ENCODE data around the gene CCSER2. TPM values are rescaled to one million over a fixed set of nuclear protein-coding genes. Genes with fewer than 3 reads are reported as not detected.

CCSER2 gene
- polyA plus RNA-seq, 2 of the 4 experiments (the other 2 are of a cell fraction) = 9.2 to 28.2 TPM

- TF ChIP-seq POLR2AphosphoS2 (conservative IDR thresholded peaks at IDR 0.05; ENCODE audit: low read length) (no peak), EHF (CRISPR knock-in tag; IDR thresholded peaks at IDR 0.05) (no peak)
Measured at GRCh38 chr10:84423719-84424118, 95.3 kb downstream of the CCSER2 start (continued).

GRCh38 chr10:84424731-84425167 lies 96.4 kb downstream of the CCSER2 start:
- ATAC-seq (peak; percentile 89 to 96), DNase-seq (ENCODE audit: low read depth in 1 of 2, low spot score in 1 of 2) (peak in 1 of 2 experiments; percentile 71), FAIRE-seq (no peak)
- POLR2A ChIA-PET = no interaction called here
- Histone ChIP-seq H3K4me3 (no peak overlapping the region), H3K4me1 (peaks cover 17% of the 10 kb centered on the region; the same call in 2 of the 3 replicates), H3K27ac (peak overlapping the region; percentile 7 to 69; a peak in 4 of 6 replicates), H3K4me2 (peak overlapping the region; percentile 45), H3K9me3 (no peaks in the 10 kb centered on the region)
- TF ChIP-seq, protein P1, sequence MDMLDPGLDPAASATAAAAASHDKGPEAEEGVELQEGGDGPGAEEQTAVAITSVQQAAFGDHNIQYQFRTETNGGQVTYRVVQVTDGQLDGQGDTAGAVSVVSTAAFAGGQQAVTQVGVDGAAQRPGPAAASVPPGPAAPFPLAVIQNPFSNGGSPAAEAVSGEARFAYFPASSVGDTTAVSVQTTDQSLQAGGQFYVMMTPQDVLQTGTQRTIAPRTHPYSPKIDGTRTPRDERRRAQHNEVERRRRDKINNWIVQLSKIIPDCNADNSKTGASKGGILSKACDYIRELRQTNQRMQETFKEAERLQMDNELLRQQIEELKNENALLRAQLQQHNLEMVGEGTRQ (IDR thresholded peaks at IDR 0.05) = no peak
- TF ChIP-seq ZNF302 (CRISPR knock-in tag; IDR thresholded peaks at IDR 0.05) (no peak), BCL3 (IDR thresholded peaks at IDR 0.05) (no peak), CEBPB (IDR thresholded peaks at IDR 0.05) (no peak), RARB (CRISPR knock-in tag; IDR thresholded peaks at IDR 0.05) (no peak), PBX3 (IDR thresholded peaks at IDR 0.05) (no peak), RNF2 (IDR thresholded peaks at IDR 0.05; ENCODE audit: borderline replicate concordance, low read depth) (no peak)
- 25% methylated on average over 3 of the region's 3 CpGs for WGBS (ENCODE audit: missing lambda C conversion rate)
- CTCF ChIA-PET = interaction anchor here (0.7 to 2.9 kb wide), 2 partner anchors 113 to 160 kb away, joined by 3 to 14 read pairs; no protein-coding TSS in a partner anchor

DNA sequence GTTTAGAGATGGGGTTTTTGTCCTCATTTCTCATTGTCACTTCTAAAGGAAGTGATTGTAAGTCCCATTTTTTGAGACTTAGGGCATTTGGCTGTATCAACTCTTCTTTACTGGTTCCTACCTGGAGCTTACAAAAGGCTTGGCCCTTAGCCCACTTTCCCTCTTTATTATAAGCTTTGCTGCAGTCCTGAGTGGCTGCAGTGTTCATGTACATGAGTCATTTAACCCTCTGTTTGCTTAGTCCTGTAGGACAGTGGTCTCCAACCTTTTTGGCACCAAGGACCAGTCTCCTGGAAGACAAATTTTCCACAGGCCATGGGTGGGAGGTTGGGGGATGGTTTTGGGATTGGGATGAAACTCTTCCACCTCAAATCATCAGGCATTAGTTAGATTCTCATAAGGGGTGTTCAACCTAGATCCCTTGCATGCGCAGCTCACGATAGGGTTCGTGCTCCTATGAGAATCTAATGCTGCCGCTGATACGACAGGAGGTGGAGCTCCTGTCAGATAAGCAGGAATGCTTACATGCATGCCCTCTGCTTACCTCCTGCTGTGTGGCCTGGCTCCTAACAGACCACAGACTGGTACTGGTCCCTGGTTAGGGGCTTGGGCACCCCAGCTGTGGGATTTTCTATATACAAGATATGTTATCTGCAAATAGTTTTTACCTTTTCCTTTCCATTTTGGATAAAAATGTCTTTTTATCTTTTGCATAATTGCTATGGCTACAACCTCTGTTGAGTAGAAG lies 99.7 kb downstream of the CCSER2 start:
- CTCF ChIA-PET = interaction anchor here (1.2 kb wide), 1 partner anchor 53 kb away, joined by 3 read pairs; no protein-coding TSS in a partner anchor
- no peak overlapping the region for H3K4me2 ChIP-seq
- no peak for DNase-seq (ENCODE audit: low read depth in 1 of 2, low spot score in 1 of 2)

More for the DNA sequence above, 99.7 kb downstream of the CCSER2 start:
- Histone ChIP-seq H3K4me3 (no peak overlapping the region), H3K27ac (no peak overlapping the region), H3K9me3 (no peaks in the 10 kb centered on the region), H3K4me1 (peaks cover 17% of the 10 kb centered on the region; the same call in 2 of the 3 replicates)
- POLR2A ChIA-PET = no interaction called here
- ATAC-seq (no peak), FAIRE-seq (no peak)
- 90% methylated on average over 5 of the region's 5 CpGs for WGBS (ENCODE audit: missing lambda C conversion rate)
- TF ChIP-seq RARB (CRISPR knock-in tag; IDR thresholded peaks at IDR 0.05) = no peak
- TF ChIP-seq HOXB5 (CRISPR knock-in tag; IDR thresholded peaks at IDR 0.05) = no peak
- no peak for TF ChIP-seq POLR2A (IDR thresholded peaks at IDR 0.05; ENCODE audit: low read length)
- no peak for TF ChIP-seq ZC3H11A (IDR thresholded peaks at IDR 0.05)
- TF ChIP-seq ZNF302 (CRISPR knock-in tag; IDR thresholded peaks at IDR 0.05) = no peak
- TF ChIP-seq EP300 (IDR thresholded peaks at IDR 0.05) = no peak
- TF ChIP-seq CEBPB (IDR thresholded peaks at IDR 0.05) = no peak
- TF ChIP-seq, protein P1 (IDR thresholded peaks at IDR 0.05) = no peak
- no peak for TF ChIP-seq NFE2L2 (conservative IDR thresholded peaks at IDR 0.05; ENCODE audit: low read length)
- TF ChIP-seq REST (IDR thresholded peaks at IDR 0.05) = no peak
- TF ChIP-seq CHD2 (IDR thresholded peaks at IDR 0.05; ENCODE audit: low read length, partially characterized antibody) = no peak
- no peak for TF ChIP-seq CHD4 (IDR thresholded peaks at IDR 0.05; ENCODE audit: borderline replicate concordance)

All from A549 (cell line).